ENCODE data around the gene SLC24A4.

DNA sequence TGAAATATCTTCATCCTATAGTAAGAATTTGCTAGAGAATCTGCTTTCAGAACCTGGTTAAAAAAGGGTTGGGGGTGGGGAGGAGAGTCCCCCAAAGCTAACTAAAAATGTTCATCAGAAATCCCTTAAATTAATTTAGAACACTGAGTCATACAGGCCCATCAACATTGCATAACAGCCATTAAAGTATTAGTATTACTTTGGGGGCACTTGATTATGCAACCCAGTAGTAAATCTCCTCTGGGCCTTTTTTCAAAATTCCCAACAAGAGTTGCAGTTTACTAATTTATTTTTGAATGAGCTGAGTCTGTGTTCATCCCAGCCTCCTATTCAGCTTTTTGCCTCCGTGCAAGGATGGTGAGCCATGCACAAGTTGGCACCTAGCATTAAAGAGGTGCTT is 8.8 kb upstream of the SLC24A4 start:
- TF ChIP-seq, protein P1, sequence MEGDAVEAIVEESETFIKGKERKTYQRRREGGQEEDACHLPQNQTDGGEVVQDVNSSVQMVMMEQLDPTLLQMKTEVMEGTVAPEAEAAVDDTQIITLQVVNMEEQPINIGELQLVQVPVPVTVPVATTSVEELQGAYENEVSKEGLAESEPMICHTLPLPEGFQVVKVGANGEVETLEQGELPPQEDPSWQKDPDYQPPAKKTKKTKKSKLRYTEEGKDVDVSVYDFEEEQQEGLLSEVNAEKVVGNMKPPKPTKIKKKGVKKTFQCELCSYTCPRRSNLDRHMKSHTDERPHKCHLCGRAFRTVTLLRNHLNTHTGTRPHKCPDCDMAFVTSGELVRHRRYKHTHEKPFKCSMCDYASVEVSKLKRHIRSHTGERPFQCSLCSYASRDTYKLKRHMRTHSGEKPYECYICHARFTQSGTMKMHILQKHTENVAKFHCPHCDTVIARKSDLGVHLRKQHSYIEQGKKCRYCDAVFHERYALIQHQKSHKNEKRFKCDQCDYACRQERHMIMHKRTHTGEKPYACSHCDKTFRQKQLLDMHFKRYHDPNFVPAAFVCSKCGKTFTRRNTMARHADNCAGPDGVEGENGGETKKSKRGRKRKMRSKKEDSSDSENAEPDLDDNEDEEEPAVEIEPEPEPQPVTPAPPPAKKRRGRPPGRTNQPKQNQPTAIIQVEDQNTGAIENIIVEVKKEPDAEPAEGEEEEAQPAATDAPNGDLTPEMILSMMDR (conservative IDR thresholded peaks at IDR 0.05; ENCODE audit: low read length): no peak
- TF ChIP-seq EZH2phosphoT487 (IDR thresholded peaks at IDR 0.05; ENCODE audit: borderline replicate concordance): no peak
